Measurements from ENCODE around the gene SFMBT2. TPM values are rescaled to one million over a fixed set of nuclear protein-coding genes. Genes with fewer than 3 reads are reported as not detected.

Gene SFMBT2
- total and polyA plus RNA-seq, 2 of the 4 experiments (the other 2 are of a cell fraction), result 0.70 to 1.3 TPM

DNA sequence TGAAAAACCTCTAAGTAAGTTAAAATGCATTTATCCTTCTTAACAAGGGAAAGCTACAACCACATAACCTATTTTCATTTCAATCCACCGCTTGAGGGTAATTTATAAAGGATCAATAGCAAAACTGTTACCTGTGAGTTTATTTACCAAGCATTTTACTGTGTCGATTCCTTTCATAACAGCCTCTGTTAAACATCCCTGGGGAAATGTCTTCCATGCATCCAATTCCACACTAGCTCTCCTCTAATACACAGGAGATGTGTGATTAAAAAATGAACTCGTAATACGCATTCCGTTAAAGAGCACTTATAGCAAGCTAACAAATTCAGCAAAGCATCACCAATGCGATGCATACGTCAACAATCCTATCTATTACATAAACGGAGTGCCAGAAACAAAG, 185.7 kb downstream of the SFMBT2 start:
- Histone ChIP-seq H3K9ac (ENCODE audit: low read depth, low read length) (no peak overlapping the region), H3K14ac (replicated peaks; ENCODE audit: low read depth, low read length) (no peak overlapping the region), H2BK20ac (ENCODE audit: low read depth, low read length) (no peak overlapping the region), H3K4me3 (ENCODE audit: insufficient read depth, low read depth, low read length) (no peak overlapping the region), H3K4me2 (ENCODE audit: low read depth, low read length) (no peak overlapping the region), H2BK120ac (ENCODE audit: low read depth, low read length) (no peak overlapping the region), H4K91ac (ENCODE audit: insufficient read depth, low read depth, low read length) (no peak overlapping the region), H4K20me1 (ENCODE audit: insufficient read depth, low read length) (no peaks in the 10 kb centered on the region), H3K27ac (ENCODE audit: insufficient read depth, low read length) (no peak overlapping the region), H3K36me3 (ENCODE audit: control insufficient read depth, insufficient read depth, low read length) (no peaks in the 10 kb centered on the region), H3K4ac (ENCODE audit: low read depth, low read length) (no peak overlapping the region), H4K8ac (ENCODE audit: low read depth in 2 of 2, low read length in 2 of 2) (no peak overlapping the region), H2AFZ (replicated peaks; ENCODE audit: low read length, poor library complexity) (no peak overlapping the region), H4K5ac (ENCODE audit: low read depth, low read length) (no peak overlapping the region), H3K18ac (ENCODE audit: low read depth, low read length) (no peak overlapping the region), H2AK9ac (replicated peaks; ENCODE audit: low read depth, low read length, poor library complexity) (no peak overlapping the region), H3K9me1 (ENCODE audit: insufficient read depth, low read length) (no peaks in the 10 kb centered on the region), H3K9me3 (ENCODE audit: control insufficient read depth, insufficient read depth, low read length) (peaks cover 4% of the 10 kb centered on the region), H3K4me1 (ENCODE audit: control insufficient read depth, insufficient read depth, low read length) (no peaks in the 10 kb centered on the region), H2BK15ac (ENCODE audit: low read depth, low read length) (no peak overlapping the region), H3K27me3 (ENCODE audit: control insufficient read depth, insufficient read depth, low read length) (no peaks in the 10 kb centered on the region), H2AK5ac (ENCODE audit: low read depth, low read length) (no peak overlapping the region), H3K23ac (ENCODE audit: low read depth, low read length) (no peak overlapping the region), H3K79me1 (ENCODE audit: low read depth in 1 of 2, low read length in 2 of 2) (no peaks in the 10 kb centered on the region), H2BK5ac (ENCODE audit: low read depth, low read length, poor library complexity, severe bottlenecking) (no peak overlapping the region), H3K56ac (ENCODE audit: extremely low read depth, insufficient read depth, low read length) (no peak overlapping the region)
- intact Hi-C loops (cut with micrococcal nuclease), result no loop called here
- no CpG with 5 or more reads among the region's 8 CpGs for WGBS, 2 experiments (ENCODE audit: extremely low coverage in 2 of 2, insufficient read length in 1 of 2)
- no TSS peak for BruUV-seq (replicated peaks)
- TF ChIP-seq RFX5 (IDR thresholded peaks at IDR 0.05; ENCODE audit: low read depth, low read length), result no peak
- TF ChIP-seq MAZ (IDR thresholded peaks at IDR 0.05; ENCODE audit: borderline replicate concordance, low read depth, low read length), result no peak
- no peak for TF ChIP-seq BHLHE40 (IDR thresholded peaks at IDR 0.05; ENCODE audit: low read depth, low read length)
- TF ChIP-seq, protein P1, sequence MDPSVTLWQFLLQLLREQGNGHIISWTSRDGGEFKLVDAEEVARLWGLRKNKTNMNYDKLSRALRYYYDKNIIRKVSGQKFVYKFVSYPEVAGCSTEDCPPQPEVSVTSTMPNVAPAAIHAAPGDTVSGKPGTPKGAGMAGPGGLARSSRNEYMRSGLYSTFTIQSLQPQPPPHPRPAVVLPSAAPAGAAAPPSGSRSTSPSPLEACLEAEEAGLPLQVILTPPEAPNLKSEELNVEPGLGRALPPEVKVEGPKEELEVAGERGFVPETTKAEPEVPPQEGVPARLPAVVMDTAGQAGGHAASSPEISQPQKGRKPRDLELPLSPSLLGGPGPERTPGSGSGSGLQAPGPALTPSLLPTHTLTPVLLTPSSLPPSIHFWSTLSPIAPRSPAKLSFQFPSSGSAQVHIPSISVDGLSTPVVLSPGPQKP (IDR thresholded peaks at IDR 0.05; ENCODE audit: borderline replicate concordance, low read depth, low read length), result no peak
- TF ChIP-seq MAFK (IDR thresholded peaks at IDR 0.05; ENCODE audit: low read depth, low read length), result no peak
- TF ChIP-seq POLR2A (IDR thresholded peaks at IDR 0.05; ENCODE audit: low read depth, low read length), result no peak
- no peak for TF ChIP-seq NFE2L2 (IDR thresholded peaks at IDR 0.05; ENCODE audit: low read depth, low read length)
- in situ Hi-C loops (cut with MboI; ENCODE audit: low sequenced_read_pairs), result no loop called here
- CTCF ChIA-PET, result no interaction called here
- ATAC-seq (ENCODE audit: low read depth) (no peak), DNase-seq (no peak)
- dilution Hi-C loops (cut with HindIII; ENCODE audit: low sequenced_read_pairs, unreplicated experiment), result no loop called here
- POLR2A ChIA-PET (ENCODE audit: unreplicated experiment), result no interaction called here

Data from IMR-90 (cell line).